RWPE2 (cell line): ENCODE data around the gene KIFC3.

ENCODE experiments used
- ATAC-seq: fragments of 200-7000 bp; cut with Tn5 transposase; 3 replicates; pipeline ENCODE4 v1.9.1; 2021; ENCODE audit warnings: low read depth
- DNase-seq: peaks from one replicate; pipeline ENCODE4 v3.0.0-alpha.2; 2020; ENCODE audit warnings: low spot score
- H3K27ac ChIP-seq: fragments of 450-650 bp; 2 replicates; pipeline ENCODE4 v1.5.1; 2017; ENCODE audit warnings: mild to moderate bottlenecking; ENCODE audit not compliant: poor library complexity, severe bottlenecking
- H3K27me3 ChIP-seq: fragments of 250-450 bp; sonication (Bioruptor Pico); 2 replicates; pipeline ENCODE4 v1.5.1; 2021; ENCODE audit warnings: mild to moderate bottlenecking, moderate library complexity; ENCODE audit not compliant: insufficient read depth, poor library complexity, severe bottlenecking
- H3K36me3 ChIP-seq: fragments of 250-450 bp; sonication (Bioruptor Pico); 2 replicates; pipeline ENCODE4 v1.5.1; 2020; ENCODE audit warnings: low read depth, mild to moderate bottlenecking, moderate library complexity
- H3K4me1 ChIP-seq: fragments of 250-450 bp; sonication (Bioruptor Pico); 2 replicates; pipeline ENCODE4 v1.5.1; 2021; ENCODE audit warnings: mild to moderate bottlenecking, moderate library complexity; ENCODE audit not compliant: insufficient read depth, poor library complexity, severe bottlenecking
- H3K4me3 ChIP-seq: fragments of 250-450 bp; sonication (Bioruptor Pico); 2 replicates; pipeline ENCODE4 v1.5.1; 2021; ENCODE audit warnings: mild to moderate bottlenecking, moderate library complexity; ENCODE audit not compliant: severe bottlenecking
- H3K9me3 ChIP-seq: fragments of 250-450 bp; sonication (Bioruptor Pico); 2 replicates; pipeline ENCODE4 v1.5.1; 2021; ENCODE audit warnings: mild to moderate bottlenecking, moderate library complexity; ENCODE audit not compliant: severe bottlenecking
- TF ChIP-seq, protein P1 (sequence below): fragments of 450-650 bp; IDR thresholded peaks from one replicate; pipeline ENCODE4 v1.5.1; 2017; ENCODE audit warnings: mild to moderate bottlenecking, moderate library complexity; ENCODE audit not compliant: poor library complexity, severe bottlenecking

KIFC3 gene

DNA sequence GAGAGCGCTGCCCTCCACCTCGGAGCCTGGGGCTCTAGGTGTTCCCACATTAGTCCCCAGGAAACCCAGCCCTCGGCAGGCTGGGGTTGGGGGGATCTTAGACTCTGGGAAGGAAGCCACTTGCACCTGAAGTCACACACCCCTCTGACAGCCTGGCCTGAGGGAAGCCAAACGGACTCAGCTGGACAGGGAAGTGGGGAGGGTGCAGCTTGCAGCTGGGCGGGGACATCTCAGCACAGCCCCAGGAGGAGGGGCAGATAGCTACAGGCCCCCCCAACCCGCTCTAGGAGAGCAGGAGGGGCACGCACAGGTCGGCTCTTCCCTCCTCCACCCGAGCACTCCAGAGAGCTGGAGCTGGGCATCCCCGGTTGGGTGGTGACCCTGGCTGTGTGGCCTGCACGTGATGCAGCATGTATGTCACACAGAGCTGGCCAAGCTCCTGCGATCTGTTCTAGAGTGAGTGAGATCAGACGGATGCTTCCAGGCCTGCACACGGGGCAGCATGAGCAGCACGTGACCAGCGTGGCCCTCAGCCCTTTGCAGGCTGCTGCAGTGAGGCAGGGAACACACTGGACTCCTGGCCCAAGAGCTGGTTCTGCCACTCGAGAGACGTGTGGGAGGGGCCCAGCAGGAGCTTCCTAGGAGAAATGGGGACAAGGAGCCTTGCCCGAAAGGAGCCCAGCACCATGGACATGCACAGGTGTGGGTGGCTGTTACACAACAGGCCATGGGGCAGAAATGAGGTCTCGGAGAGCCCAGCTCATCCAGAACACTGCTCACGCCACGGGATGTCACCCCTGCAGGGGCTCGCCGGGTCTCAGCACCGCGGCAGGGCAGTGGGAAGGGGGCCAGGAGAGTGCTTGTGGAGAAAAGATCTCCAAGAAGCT, 15.4 kb downstream of the KIFC3 start:
- Histone ChIP-seq H3K9me3 (no peaks in the 10 kb centered on the region), H3K27ac (no peak overlapping the region), H3K36me3 (peaks cover 89% of the 10 kb centered on the region), H3K4me1 (no peaks in the 10 kb centered on the region), H3K27me3 (no peaks in the 10 kb centered on the region), H3K4me3 (no peak overlapping the region)
- TF ChIP-seq, protein P1, sequence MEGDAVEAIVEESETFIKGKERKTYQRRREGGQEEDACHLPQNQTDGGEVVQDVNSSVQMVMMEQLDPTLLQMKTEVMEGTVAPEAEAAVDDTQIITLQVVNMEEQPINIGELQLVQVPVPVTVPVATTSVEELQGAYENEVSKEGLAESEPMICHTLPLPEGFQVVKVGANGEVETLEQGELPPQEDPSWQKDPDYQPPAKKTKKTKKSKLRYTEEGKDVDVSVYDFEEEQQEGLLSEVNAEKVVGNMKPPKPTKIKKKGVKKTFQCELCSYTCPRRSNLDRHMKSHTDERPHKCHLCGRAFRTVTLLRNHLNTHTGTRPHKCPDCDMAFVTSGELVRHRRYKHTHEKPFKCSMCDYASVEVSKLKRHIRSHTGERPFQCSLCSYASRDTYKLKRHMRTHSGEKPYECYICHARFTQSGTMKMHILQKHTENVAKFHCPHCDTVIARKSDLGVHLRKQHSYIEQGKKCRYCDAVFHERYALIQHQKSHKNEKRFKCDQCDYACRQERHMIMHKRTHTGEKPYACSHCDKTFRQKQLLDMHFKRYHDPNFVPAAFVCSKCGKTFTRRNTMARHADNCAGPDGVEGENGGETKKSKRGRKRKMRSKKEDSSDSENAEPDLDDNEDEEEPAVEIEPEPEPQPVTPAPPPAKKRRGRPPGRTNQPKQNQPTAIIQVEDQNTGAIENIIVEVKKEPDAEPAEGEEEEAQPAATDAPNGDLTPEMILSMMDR = no peak
- no peak for DNase-seq
- ATAC-seq = 0 out of 3 replicates have a peak, but pooled peaks have one; percentile 13

DNA sequence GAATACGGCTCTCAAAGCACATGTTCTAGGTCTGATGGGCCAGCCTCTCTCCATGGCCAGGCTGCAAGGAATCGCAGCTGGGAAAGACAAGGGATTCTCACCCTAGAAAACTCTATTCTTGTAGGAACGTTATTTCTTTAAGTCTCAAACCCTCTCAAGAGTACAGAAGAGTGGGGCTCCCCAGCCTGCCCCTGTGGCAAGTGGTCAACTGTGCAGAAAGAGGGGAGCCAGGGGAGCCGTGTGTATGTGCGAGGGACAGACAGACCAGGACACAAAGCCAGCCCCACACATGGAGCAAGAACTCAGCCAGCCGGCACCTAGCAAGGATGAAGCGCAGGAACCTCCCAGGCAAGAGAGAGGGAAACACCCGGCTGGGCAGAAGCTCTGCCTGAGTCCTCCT, 16.4 kb downstream of the KIFC3 start:
- no peaks in the 10 kb centered on the region for H3K9me3 ChIP-seq
- H3K4me3 ChIP-seq = no peak overlapping the region
- H3K27ac ChIP-seq = no peak overlapping the region
- TF ChIP-seq, protein P1 = no peak
- ATAC-seq (no peak), DNase-seq (no peak)
- no peaks in the 10 kb centered on the region for H3K4me1 ChIP-seq
- peaks cover 88% of the 10 kb centered on the region for H3K36me3 ChIP-seq
- no peaks in the 10 kb centered on the region for H3K27me3 ChIP-seq

DNA sequence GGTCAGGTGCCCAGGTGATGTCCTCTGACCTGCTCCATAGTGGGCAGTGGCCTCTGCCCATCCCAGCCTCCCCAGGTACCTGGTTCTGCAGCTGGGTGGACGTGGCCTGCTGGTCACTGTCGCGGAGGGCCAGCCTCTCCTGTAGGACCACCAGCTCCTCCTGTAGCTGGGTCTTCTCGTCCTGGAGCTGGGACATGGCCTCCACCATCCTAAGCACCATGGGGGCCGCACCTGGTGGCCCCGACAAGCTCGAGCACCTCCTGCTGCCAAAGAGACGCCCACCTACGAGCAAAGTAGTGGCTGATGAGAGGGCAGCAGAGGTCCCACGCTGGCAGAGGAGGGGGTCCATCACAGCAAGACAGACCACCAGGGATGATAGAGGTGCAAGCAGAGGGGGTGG, 16.9 kb downstream of the KIFC3 start:
- Histone ChIP-seq H3K36me3 (peaks cover 83% of the 10 kb centered on the region), H3K4me1 (no peaks in the 10 kb centered on the region), H3K9me3 (no peaks in the 10 kb centered on the region), H3K27ac (no peak overlapping the region), H3K4me3 (no peak overlapping the region), H3K27me3 (no peaks in the 10 kb centered on the region)
- no peak for DNase-seq
- TF ChIP-seq, protein P1 = no peak
- no peak for ATAC-seq

DNA sequence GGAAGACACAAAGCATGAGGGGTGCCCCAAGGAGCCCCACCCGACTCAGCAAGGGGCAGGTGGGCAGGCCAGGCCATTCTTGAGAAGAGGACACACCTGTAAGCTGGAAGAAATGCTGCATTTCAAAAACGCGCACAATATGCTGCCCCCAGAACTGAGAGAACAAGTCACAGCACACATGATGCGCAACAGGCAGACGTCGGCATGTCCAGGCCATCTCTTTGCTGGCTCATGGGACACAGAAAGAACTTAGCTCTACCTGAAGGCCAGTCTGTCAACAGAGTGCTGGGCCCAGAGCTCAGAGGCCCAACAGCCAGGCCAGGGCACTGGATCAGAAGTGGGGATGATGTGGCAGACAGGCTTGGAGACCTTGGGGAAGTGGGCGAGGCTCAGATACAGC, 18.0 kb downstream of the KIFC3 start:
- Histone ChIP-seq H3K9me3 (no peaks in the 10 kb centered on the region), H3K27me3 (no peaks in the 10 kb centered on the region), H3K36me3 (peaks cover 81% of the 10 kb centered on the region), H3K27ac (no peak overlapping the region), H3K4me3 (no peak overlapping the region), H3K4me1 (no peaks in the 10 kb centered on the region)
- no peak for ATAC-seq
- no peak for DNase-seq
- TF ChIP-seq, protein P1 = no peak

DNA sequence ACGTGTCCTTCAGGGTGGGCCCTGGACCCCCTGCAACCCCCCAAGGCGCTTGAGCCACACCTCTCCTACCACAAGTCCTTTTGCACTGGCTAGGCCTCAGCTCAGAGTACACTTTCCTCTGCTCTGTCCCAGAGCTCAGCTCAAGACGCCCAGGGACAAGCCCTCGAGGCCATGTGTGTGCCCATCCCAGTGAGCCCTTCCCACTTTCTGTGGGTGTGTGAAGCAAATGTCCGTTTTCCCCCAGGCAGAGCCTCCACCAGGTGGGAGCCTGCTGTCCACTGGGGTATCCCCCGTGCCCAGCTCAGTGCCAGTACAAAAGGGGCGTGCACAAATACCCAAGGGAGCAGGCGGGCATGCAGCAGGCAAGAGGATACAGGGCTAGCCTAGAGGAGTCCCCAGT, 18.4 kb downstream of the KIFC3 start:
- ATAC-seq (no peak), DNase-seq (no peak)
- Histone ChIP-seq H3K9me3 (no peaks in the 10 kb centered on the region), H3K27ac (no peak overlapping the region), H3K27me3 (no peaks in the 10 kb centered on the region), H3K36me3 (peaks cover 81% of the 10 kb centered on the region), H3K4me3 (no peak overlapping the region), H3K4me1 (no peaks in the 10 kb centered on the region)
- TF ChIP-seq, protein P1 = no peak
